ENCODE measurements around the gene APLF.
"Not testable (repeated sequence)": the region's sequence is repeated elsewhere in the genome, so short reads cannot be mapped to it uniquely, and the experiment has no call there.

APLF gene

DNA sequence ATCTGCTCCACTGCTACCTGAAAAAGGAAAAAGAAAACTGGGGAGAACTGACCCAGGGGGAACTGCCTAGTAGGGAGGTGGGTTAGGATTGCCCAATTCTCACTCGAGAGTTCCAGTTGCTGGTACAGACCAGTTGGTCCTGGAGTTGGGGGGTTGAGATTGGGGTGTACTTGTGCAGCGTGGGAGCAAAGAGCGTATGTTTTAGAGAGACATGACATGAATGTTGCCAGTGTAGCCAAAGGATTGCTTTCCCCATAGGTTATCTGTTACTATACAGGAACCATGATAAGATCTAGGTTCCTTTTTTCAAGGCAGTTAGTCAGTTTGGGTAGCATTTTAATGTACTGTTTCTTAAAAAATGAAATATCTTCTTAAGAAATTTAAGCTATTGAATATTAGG, 68.6 kb downstream of the APLF start:
- no peak for DNase-seq

GRCh38 chr2:68537011-68537410, 69.6 kb downstream of the APLF start:
- DNase-seq = no peak

DNA sequence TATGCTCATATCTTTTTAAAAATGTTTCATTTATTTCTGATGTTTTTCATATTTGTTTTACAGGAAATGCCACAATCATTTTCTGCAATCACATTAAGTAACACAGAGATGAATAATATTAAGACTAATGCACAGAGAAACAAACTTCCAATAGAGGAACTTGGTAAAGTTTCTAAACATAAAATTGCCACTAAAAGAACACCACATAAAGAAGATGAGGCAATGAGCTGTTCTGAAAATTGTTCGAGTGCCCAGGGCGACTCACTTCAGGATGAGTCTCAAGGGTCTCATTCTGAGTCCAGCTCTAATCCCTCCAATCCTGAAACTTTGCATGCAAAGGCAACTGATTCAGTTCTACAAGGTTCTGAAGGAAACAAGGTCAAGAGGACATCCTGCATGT, 70.4 kb downstream of the APLF start:
- no peak for DNase-seq

DNA sequence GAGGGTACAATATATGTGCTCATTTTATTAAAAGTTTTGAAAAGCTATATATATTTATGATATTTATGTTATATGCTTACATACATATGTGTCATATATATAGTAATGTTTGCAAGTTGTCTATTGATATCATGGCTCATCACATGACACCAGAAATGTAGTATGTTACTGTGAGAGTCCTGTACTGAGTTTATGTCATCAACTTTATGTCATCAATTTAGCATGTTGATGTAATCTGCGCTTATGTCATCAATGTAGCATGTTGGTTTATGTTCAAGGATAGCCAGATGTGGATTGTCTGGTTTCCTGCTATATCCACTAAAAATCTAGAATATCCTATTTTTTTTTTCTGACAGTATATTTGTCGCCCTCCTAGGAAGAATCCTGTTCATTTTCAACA, 77.4 kb downstream of the APLF start:
- DNase-seq = no peak

DNA sequence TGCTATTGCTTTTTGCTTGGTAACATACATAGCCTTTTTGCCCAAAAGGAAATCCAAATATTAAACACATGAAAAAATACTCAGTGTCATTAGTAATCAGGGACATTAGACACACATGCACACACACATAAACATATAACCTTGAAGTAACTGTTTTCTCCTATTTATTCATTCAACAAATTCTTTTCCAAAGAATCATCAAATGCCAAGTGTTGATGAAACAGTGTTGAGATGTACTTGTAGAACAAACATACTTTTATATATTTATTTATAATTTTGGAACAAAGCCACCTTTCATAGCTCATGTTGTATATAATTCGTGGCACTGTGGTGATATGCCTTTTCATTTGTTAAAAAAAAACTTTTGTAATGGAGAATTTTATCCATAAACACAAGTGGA, 81.0 kb downstream of the APLF start:
- no peak for DNase-seq

DNA sequence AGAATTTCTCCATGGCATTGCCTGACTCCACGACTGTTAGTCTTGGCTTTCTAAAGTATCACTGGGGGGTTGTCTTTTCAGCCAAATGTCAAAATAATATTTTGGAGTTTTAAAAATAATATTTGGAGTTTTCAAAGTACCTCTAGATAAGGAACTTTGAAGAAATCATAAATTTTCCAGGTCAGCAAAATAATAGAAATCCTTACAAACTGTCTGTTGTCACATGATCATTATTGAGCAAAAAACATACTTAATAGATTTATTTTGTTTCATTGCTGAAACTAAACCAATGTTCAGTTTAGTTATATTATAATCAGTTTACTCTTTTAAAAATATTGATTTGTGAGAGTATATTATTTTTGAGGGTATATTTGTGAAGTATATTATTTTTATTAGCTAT, 85.7 kb downstream of the APLF start:
- DNase-seq = no peak

DNA sequence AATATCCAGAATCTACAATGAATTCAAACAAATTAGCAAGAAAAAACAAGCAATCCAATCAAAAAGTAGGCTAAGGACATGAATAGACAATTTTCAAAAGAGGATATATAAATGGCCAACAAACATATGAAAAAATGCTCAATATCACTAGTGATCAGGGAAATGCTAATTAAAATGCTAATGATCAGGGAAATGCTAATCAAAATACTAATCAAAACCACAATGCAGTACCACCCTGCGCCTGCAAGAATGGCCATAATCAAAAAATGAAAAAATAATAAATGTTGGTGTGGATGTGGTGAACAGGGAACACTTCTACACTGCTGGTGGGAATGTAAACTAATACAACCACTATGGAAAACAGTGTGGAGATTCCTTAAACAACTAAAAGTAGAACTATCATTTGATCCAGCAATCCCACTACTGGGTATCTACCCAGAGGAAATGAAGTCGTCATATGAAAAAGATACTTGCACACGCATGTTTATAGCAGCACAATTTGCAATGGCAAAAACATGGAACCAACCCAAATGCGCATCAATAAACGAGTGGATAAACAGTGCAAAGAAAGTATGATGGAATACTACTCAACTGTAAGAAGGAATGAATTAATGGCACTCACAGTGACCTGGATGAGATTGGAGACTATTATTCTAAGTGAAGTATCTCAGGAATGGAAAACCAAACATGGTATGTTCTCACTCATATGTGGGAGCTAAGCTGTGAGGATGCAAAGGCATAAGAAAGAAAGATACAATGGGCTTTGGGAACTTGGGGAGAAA, 88.2 kb downstream of the APLF start:
- DNase-seq = not testable (repeated sequence)

DNA sequence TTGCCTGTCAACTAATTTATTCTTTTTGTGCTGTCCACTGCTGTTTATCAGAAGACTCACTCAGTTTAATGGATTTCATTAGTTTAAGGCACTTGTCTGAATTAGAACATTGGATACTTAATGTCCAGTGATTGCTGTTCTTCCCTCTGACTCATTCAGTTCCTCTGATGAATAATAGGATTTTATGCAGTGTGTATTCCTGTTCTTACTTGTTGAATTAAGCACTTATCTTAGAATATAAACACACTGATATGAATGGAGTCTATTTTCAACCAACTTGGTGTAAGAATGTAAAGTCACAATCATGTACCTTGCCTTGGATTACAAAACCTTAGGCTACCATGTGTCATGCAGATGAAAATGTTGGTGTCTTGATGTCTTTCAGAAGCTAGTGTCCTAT, 89.0 kb downstream of the APLF start:
- no peak for DNase-seq

GRCh38 chr2:68558576-68558975, 91.2 kb downstream of the APLF start:
- DNase-seq = no peak

GRCh38 chr2:68559692-68560091, 92.3 kb downstream of the APLF start:
- no peak for DNase-seq

DNA sequence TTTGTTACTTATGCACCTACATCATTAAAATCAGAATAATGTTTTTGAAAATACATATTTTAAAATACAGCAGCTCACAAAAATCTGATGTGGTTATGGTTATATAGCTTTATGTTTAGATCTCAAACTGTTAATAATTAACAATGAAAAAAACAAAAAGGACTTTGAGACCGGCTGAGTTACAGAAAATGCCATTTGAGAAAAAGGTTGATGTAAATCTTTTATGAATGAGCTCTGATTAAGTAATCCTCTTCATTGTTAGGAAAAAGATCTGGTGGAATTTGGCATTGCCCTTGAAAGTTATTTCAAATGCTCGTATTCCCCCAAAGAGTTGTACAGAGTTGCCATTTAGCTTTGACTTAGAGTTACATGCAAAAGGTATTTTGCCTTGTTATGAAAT, 93.2 kb downstream of the APLF start:
- DNase-seq = no peak

GRCh38 chr2:68561372-68561771, 94.0 kb downstream of the APLF start:
- DNase-seq = no peak

GRCh38 chr2:68562934-68563333, 95.5 kb downstream of the APLF start:
- DNase-seq = no peak

DNA sequence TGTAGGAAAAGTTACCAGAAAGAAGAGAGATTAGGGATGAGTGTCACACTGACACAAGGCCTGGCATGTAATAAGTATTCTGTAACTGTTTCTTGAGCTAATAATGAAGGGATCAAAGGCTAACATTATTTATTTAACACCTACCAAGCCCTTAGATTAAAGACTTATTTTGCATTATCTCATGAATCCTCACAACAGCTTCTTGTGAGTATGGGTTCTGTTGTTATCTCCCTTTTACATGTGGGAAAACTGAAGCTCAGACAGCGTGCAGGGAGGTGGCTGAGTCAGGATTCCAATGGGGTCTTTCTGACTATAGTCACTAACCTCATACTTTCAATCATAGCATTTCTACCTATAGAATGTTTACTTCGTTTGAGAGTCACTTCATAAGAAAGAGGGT, 97.0 kb downstream of the APLF start:
- no peak for DNase-seq

DNA sequence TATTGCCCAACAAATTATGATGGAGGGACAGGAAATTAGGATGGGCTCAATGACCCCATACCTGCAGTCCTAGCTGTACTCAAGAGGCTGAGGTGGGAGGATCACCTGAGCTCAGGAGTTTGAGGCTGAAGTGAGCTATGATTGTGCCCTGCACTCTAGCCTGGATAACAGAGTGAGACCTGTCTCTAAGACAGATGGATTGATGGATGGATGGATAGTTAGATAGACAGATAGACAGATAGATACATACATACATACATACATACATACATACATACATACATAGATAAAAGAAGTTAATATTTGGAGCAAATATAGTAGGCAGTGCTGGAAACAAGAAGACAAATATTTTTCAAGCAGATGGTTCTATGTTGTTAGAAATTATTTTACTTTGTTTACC, 97.9 kb downstream of the APLF start:
- DNase-seq = no peak

- DNase-seq = no peak
Measured at GRCh38 chr2:68565858-68566257, 98.5 kb downstream of the APLF start.

DNA sequence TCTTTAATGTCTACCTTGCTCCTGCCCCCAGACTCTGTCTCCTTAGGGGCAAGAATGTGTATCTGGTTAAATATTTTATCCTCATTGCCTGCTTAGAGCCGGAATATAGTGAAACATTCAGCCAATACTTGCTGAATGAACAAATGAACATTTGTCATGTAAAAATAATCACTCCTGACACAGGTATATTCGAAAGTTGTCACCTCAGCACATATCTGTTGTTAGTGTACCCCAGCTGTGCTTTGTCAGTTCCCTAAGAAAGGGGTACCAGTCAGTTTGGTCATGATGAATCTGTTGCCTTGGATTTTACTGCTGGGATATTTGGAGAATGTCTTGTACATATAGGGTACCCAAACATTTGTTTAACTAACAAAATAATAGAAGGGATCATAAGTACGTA, 99.0 kb downstream of the APLF start:
- no peak for DNase-seq

DNA sequence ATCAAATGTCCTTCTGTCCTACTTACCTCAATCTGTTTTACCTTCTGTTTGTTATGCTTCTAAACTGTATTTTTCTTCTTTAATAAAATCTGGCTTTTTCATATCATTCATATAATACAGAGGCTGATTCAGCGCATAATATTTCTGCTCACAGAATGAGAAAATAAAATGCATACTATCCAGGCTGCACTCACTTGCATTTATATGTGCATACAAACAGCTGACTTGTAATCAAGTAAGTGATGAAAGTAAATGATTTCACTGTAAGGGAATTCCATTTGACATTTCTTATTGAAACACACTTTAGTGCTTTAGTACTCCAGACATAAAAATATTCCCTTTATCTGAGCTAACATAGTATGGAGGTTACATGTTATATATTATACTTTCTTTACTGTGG, 100.7 kb downstream of the APLF start:
- no peak for DNase-seq

DNA sequence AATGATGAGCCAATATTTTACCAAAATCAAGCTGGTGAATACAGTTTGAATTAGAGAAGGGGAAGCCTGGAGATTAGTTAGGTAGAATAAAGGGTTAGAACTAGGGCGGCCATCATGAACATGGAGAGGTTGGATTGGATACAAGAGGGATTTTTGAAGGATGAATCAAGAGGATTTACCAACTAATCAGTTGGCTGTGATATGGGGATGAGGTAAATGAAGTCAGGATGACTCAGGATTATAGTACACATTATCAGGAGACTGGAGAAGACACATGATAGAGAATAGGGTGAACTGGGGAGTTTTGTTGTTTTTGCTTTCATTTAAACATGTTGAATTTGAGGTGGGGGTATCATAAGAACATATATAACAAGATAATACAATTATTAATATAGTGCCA, 102.2 kb downstream of the APLF start:
- DNase-seq = no peak

DNA sequence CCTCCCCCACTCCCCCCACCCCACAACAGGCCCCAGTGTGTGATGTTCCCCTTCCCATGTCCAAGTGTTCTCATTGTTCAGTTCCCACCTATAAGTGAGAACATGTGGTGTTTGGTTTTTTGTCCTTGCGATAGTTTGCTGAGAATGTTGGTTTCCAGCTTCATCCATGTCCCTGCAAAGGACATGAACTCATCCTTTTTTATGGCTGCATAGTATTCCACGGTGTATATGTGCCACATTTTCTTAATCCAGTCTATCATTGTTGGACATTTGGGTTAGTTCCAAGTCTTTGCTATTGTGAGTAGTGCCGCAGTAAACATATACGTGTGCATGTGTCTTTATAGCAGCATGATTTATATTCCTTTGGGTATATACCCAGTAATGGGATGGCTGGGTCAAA, 103.0 kb downstream of the APLF start:
- not testable (repeated sequence) for DNase-seq

DNA sequence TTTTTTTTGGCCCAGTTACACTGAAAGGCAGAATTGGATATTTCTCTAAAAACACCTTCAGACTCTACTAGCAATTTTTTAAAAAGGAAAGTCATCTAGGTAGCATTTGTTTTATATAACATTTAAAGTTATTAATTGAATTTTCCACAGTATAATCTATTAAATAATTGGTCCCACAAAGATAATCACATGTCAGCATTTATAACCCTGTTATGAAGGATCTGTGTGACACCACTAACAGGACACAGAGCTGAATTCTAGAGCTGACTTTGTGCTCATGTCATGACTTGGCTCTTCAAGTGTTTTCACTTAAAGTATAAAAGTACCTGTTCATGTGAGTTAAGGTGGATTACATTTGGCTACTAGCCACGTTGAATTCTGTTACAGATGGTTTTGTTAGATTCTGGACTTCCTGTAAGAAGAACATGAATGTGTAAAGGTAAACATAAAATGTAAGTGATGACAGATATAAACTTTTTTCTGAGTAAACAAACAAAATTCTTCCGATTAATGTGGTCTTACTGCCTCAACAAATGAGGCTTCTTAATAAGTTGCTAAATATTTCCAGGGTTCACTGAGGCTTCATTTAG, 106.9 kb downstream of the APLF start:
- DNase-seq = no peak

GRCh38 chr2:68577183-68577582, 109.8 kb downstream of the APLF start:
- no peak for DNase-seq

- DNase-seq = no peak
Measured at GRCh38 chr2:68579689-68580088, 112.3 kb downstream of the APLF start.

GRCh38 chr2:68588589-68588988, 121.2 kb downstream of the APLF start:
- DNase-seq = no peak

DNA sequence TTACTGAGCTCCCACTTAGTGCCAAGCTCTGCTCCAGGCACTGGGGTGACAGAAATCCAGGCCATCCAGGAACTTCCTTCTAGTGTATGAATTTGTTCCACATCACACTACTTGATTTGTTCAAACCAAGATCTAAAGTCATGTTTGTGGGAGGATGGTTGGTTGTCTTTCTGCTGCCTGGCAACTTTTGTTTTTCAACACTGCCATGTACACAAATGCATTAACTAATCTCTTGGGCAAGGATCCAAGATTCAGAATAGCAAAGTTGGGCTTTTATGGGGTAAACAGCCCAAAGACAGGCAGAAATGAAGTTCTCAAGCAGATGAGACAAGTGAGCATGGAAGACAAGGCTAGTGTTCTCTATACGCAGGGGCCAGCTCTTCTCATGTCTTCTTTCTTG, 122.6 kb downstream of the APLF start:
- DNase-seq = no peak
